HCT116 (cell line): ENCODE results near the gene PRKAA1. TPM values are rescaled to one million over a fixed set of nuclear protein-coding genes. Genes with fewer than 3 reads are reported as not detected.

Source experiments
- ATAC-seq: fragments of 200-7000 bp; cut with Tn5 transposase; 2 replicates; pipeline ENCODE4 v1.9.1; 2020; ENCODE audit warnings: mild to moderate bottlenecking, moderate library complexity
- BruUV-seq: library from RNA; stranded (reverse); fragments of 400-500 nt; replicated peaks from 2 replicates; lab custom pipeline; 2021; lab: Mats Ljungman, UMichigan
- CTCF ChIA-PET: fragments of 300-600 bp; sonication (Branson Sonifier 250); formaldehyde crosslinking; loops from one replicate; lab custom pipeline; 2021; ENCODE audit warnings: antibody characterized with exemption; lab: Charles Lee
- POLR2A ChIA-PET: fragments of 300-600, 350-600 bp; sonication (Branson Sonifier 250); formaldehyde crosslinking; loops from one replicate; lab custom pipeline; 2021; ENCODE audit warnings: antibody characterized with exemption; lab: Charles Lee
- RAD21 ChIA-PET, 2 experiments: fragments of 300-600 bp; sonication (Branson Sonifier 250); formaldehyde crosslinking; loops; one replicate each; lab custom pipeline; 2023; ENCODE audit warnings: low total read pairs in 2 of 2; ENCODE audit not compliant: uncharacterized antibody in 2 of 2, unreplicated experiment in 2 of 2, low non-redundant PET in 1 of 2; lab: Charles Lee
- DNase-seq: peaks from one replicate; pipeline ENCODE4 v3.0.0-alpha.2; 2010; ENCODE audit warnings: low read depth, low spot score
- H2AFZ ChIP-seq: fragments of 200-600 bp; shearing (Covaris generic), sonication (generic); 2 replicates; pipeline ENCODE4 v1.6.1; 2017; ENCODE audit warnings: low read depth, mixed run types, mixed read lengths, antibody characterized with exemption, low read length; ENCODE audit not compliant: poor library complexity, severe bottlenecking
- H3K27ac ChIP-seq: 2 replicates; pipeline ENCODE4 v1.5.1; 2012; ENCODE audit warnings: low read depth, low read length
- H3K27me3 ChIP-seq: fragments of 200-600 bp; sonication (generic); 2 replicates; pipeline ENCODE4 v1.6.1; 2016; ENCODE audit warnings: mixed run types, low read length, mixed read lengths; ENCODE audit not compliant: insufficient read depth
- H3K36me3 ChIP-seq, 2 experiments: fragments of 200-500 bp in 1 of 2; fragments of 200-600 bp in 1 of 2; sonication (Bioruptor generic) in 1 of 2; sonication (generic) in 1 of 2; 2 replicates each; pipeline versions ENCODE4 v1.5.1 to v1.6.1; 2014 to 2016; ENCODE audit warnings: low read length in 2 of 2, inconsistent platforms in 1 of 2, mixed read lengths in 1 of 2, mixed run types in 1 of 2; ENCODE audit not compliant: insufficient read depth in 2 of 2, control insufficient read depth in 1 of 2
- H3K4me1 ChIP-seq, 2 experiments: fragments of 200-600 bp in 1 of 2; sonication (generic) in 1 of 2; 2 replicates each; pipeline versions ENCODE4 v1.5.1 to v1.6.1; 2012 to 2017; ENCODE audit warnings: low read length in 2 of 2, inconsistent platforms in 1 of 2, mild to moderate bottlenecking in 1 of 2, mixed read lengths in 1 of 2, mixed run types in 1 of 2, moderate library complexity in 1 of 2; ENCODE audit not compliant: insufficient read depth in 2 of 2, control insufficient read depth in 1 of 2
- H3K4me2 ChIP-seq: fragments of 200-600 bp; sonication (generic); 2 replicates; pipeline ENCODE4 v1.6.1; 2017; ENCODE audit warnings: mixed run types, low read length, mixed read lengths
- H3K4me3 ChIP-seq, 2 experiments: fragments of 200-600 bp in 1 of 2; sonication (generic) in 1 of 2; replicated peaks in 1 of 2; 2 replicates each; pipeline ENCODE4 v1.5.1; 2011 to 2016; ENCODE audit warnings: low read length in 2 of 2, control low read depth in 1 of 2, low read depth in 1 of 2, mild to moderate bottlenecking in 1 of 2, mixed read lengths in 1 of 2, mixed run types in 1 of 2
- H3K79me2 ChIP-seq: fragments of 200-600 bp; sonication (generic); 2 replicates; pipeline ENCODE4 v1.6.1; 2017; ENCODE audit warnings: mild to moderate bottlenecking, mixed run types, low read length, moderate library complexity, mixed read lengths; ENCODE audit not compliant: insufficient read depth
- H3K9ac ChIP-seq: fragments of 200-600 bp; sonication (generic); 2 replicates; pipeline ENCODE4 v1.6.1; 2016; ENCODE audit warnings: low read length, mixed read lengths
- H3K9me2 ChIP-seq: fragments of 200-600 bp; sonication (generic), shearing (Covaris generic); 2 replicates; pipeline ENCODE4 v1.6.1; 2017; ENCODE audit warnings: mixed run types, mild to moderate bottlenecking, moderate library complexity; ENCODE audit not compliant: insufficient read depth
- H3K9me3 ChIP-seq, 2 experiments: fragments of 200-500 bp in 1 of 2; fragments of 200-600 bp in 1 of 2; sonication (Bioruptor generic) in 1 of 2; sonication (generic) in 1 of 2; 2 replicates each; pipeline ENCODE4 v1.6.1; 2014 to 2017; ENCODE audit warnings: low read length in 2 of 2, mixed read lengths in 2 of 2, inconsistent platforms in 1 of 2, low read depth in 1 of 2, mild to moderate bottlenecking in 1 of 2, mixed run types in 1 of 2, moderate library complexity in 1 of 2; ENCODE audit not compliant: control insufficient read depth in 1 of 2, insufficient read depth in 1 of 2
- H4K20me1 ChIP-seq: fragments of 200-600 bp; sonication (generic), shearing (Covaris generic); 2 replicates; pipeline ENCODE4 v1.6.1; 2017; ENCODE audit warnings: mixed run types, mild to moderate bottlenecking, moderate library complexity; ENCODE audit not compliant: insufficient read depth
- EGR1 ChIP-seq: IDR thresholded peaks from 2 replicates; pipeline ENCODE4 v1.6.1; 2012; ENCODE audit warnings: low read depth
- ELF1 ChIP-seq: IDR thresholded peaks from 2 replicates; pipeline ENCODE4 v1.6.1; 2012; ENCODE audit warnings: low read depth, borderline replicate concordance
- EZH2 ChIP-seq: fragments of 200-600 bp; sonication (generic); IDR thresholded peaks from 2 replicates; pipeline ENCODE4 v1.6.1; 2017; ENCODE audit warnings: antibody characterized with exemption, mixed run types
- EZH2phosphoT487 ChIP-seq: fragments of 200-600 bp; IDR thresholded peaks from 2 replicates; pipeline ENCODE4 v1.6.1; 2018; ENCODE audit warnings: antibody characterized with exemption, borderline replicate concordance
- JUND ChIP-seq: IDR thresholded peaks from 2 replicates; pipeline ENCODE4 v1.6.1; 2012
- MAX ChIP-seq: IDR thresholded peaks from 2 replicates; pipeline ENCODE4 v1.6.1; 2012
- POLR2A ChIP-seq: IDR thresholded peaks from 2 replicates; pipeline ENCODE4 v1.7.0; 2011; ENCODE audit warnings: borderline replicate concordance; ENCODE audit not compliant: insufficient read depth, insufficient read length; ENCODE audit errors: extremely low read depth
- POLR2AphosphoS5 ChIP-seq: IDR thresholded peaks from 2 replicates; pipeline ENCODE4 v1.6.1; 2011; ENCODE audit warnings: mild to moderate bottlenecking, low read depth, low read length, moderate library complexity
- RAD21 ChIP-seq: IDR thresholded peaks from 2 replicates; pipeline ENCODE4 v1.6.1; 2012; ENCODE audit warnings: low read depth, mild to moderate bottlenecking
- SIN3A ChIP-seq: IDR thresholded peaks from 2 replicates; pipeline ENCODE4 v1.6.1; 2012; ENCODE audit warnings: low read depth
- SP1 ChIP-seq: IDR thresholded peaks from 2 replicates; pipeline ENCODE4 v1.6.1; 2012; ENCODE audit warnings: low read depth
- SRF ChIP-seq: IDR thresholded peaks from 2 replicates; pipeline ENCODE4 v1.6.1; 2012; ENCODE audit warnings: low read depth
- TCF7L2 ChIP-seq: IDR thresholded peaks from 2 replicates; pipeline ENCODE4 v1.7.0; 2011; ENCODE audit warnings: borderline replicate concordance, inconsistent platforms; ENCODE audit not compliant: insufficient read depth, insufficient read length; ENCODE audit errors: extremely low read depth
- ZFX ChIP-seq: fragments of 450-650 bp; IDR thresholded peaks from 2 replicates; pipeline ENCODE4 v1.6.1; 2017
- ZNF274 ChIP-seq: fragments of 200-500 bp; sonication (Bioruptor generic); IDR thresholded peaks from 2 replicates; pipeline ENCODE4 v1.6.1; 2014; ENCODE audit warnings: mild to moderate bottlenecking, low read depth, low read length, inconsistent platforms
- intact Hi-C: fragments of 100-400 bp; cut with micrococcal nuclease; formaldehyde crosslinking; loops from 2 replicates; pipeline ENCODE4 v1.10.0; 2022
- total RNA-seq: library from RNA; stranded (reverse); gene quantifications from one replicate; pipeline ENCODE4 v1.2.1, GENCODE V29; 2021; ENCODE audit not compliant: unreplicated experiment
- TF ChIP-seq, protein P1 (sequence below): IDR thresholded peaks from 2 replicates; pipeline ENCODE4 v1.6.1; 2012; ENCODE audit warnings: low read depth

PRKAA1 gene
- total RNA-seq, 1 experiment from 2014 or later: 53.5 TPM

DNA sequence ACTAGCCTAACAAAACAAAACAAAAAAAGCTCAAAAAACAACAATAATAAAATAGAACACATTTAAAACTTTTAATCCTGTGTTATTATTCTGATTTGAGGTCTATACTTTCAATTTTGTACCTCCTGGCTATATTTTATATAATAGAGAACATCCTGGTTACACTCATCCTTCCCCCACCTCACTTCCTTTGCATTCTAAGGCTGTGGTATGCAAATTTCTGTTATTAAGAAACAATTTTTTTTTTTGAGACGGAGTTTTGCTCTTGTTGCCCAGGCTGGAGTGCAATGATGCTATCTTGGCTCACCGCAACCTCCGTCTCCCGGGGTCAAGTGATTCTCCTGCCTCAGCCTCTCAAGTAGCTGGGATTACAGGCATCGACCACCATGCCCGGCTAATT is 39.9 kb upstream of the PRKAA1 start:
- intact Hi-C loops: no loop called here
- ChIA-PET CTCF (no interaction called here), POLR2A (no interaction called here)
- Histone ChIP-seq H3K4me2 (no peak overlapping the region), H3K9me2 (no peaks in the 10 kb centered on the region), H4K20me1 (peaks cover 7% of the 10 kb centered on the region; the same call in 1 of the 2 replicates), H3K4me1 (peaks cover 5 to 19% of the 10 kb centered on the region in 2 experiments; a peak in 3 of 4 replicates), H3K9me3 (no peaks in the 10 kb centered on the region), H3K27ac (no peak overlapping the region)
- TF ChIP-seq RAD21: no peak
- no peak for TF ChIP-seq POLR2AphosphoS5
- no peak for TF ChIP-seq ZFX
- no peak for TF ChIP-seq ZNF274
- no peak for TF ChIP-seq EZH2
- TF ChIP-seq, all 23 proteins: peak for 0
- no peak overlapping the region for H2AFZ ChIP-seq
- H3K27me3 ChIP-seq: no peaks in the 10 kb centered on the region
- H3K9ac ChIP-seq: no peak overlapping the region
- H3K79me2 ChIP-seq: peaks cover 23% of the 10 kb centered on the region
- H3K4me3 ChIP-seq: no peak overlapping the region
- H3K36me3 ChIP-seq: peaks cover 9 to 16% of the 10 kb centered on the region in 2 experiments; a peak in 3 of 4 replicates
- ATAC-seq: no peak
- no TSS peak for BruUV-seq
- RAD21 ChIA-PET: no interaction called here
- no peak for DNase-seq

DNA sequence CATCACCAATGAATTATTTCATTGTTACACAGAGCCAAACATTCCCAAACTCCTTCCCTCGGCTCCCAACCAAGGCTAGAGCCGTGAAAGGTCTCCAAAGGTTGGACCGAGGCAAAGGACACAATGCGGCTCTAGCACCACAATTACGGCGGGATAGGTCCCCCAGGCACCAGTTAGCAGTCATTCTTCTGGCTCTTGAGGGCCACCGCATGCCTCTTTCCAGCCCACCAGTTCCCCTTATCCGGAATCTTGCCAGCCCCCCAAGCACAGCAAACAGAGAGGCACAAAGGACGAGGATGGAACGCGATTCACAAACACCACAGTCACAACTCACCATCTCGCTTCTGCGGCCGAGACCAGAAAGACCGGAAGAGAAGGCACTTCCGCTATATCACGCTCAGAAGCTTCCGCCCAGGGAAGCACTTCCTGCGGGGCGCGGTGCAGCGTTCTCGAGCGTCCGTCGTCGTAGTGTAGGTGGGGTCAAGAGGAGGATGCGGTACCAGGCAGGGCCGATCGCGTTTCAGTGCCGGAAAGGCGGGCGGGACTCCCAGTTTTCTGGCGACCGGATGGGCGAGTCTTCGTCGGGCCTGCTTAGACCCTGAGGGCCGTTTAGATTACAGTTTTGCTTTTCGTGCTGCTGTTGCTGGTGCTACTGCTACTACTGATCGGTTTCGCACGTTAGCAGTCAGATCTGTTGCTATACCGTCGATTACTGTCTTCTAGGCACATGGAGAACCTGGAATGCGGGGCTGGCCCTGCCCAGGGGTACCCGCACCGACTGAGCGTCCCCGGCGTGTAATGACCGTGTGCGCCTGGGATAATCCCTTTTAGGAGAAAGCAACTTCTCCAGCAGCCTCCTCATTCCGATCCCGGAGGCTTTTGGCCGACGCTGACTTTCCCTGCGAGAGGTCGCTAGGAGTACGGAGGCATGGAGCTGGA is 36.9 kb upstream of the PRKAA1 start, which contains the start of gene RPL37:
Gene RPL37 (minus strand): TSS at position 374 of the 939 bp plus-strand sequence. CDS start 37 bp downstream, at position 337.
- H3K9me3 ChIP-seq: no peaks in the 10 kb centered on the region
- peak within 1 kb of the TSS; percentile 94 for H3K27ac ChIP-seq
- H2AFZ ChIP-seq: no peak within 1 kb of the TSS
- intact Hi-C loops: no loop called here
- H3K4me1 ChIP-seq: peaks cover 7 to 21% of the 10 kb centered on the region in 2 experiments; a peak in 3 of 4 replicates
- POLR2A ChIA-PET: interaction anchor here (0.7 to 1.7 kb wide), 4 partner anchors 8 to 68 kb away, joined by 3 to 6 read pairs (median 4); partner anchors contain the start of gene PRKAA1
- RAD21 ChIA-PET: no interaction called here
- no peaks in the 10 kb centered on the region for H3K27me3 ChIP-seq
- CTCF ChIA-PET: no interaction called here
- peak within 1 kb of the TSS; percentile 68 for H3K4me2 ChIP-seq
- no peaks in the 10 kb centered on the region for H3K9me2 ChIP-seq
- peaks cover 36% of the 10 kb centered on the region; the same call in 1 of the 2 replicates for H4K20me1 ChIP-seq
- ATAC-seq: peak; percentile 93
- peak; percentile 93 for DNase-seq
- H3K9ac ChIP-seq: peak within 1 kb of the TSS; percentile 97
- H3K79me2 ChIP-seq: peaks cover 53% of the 10 kb centered on the region
- H3K36me3 ChIP-seq: peaks cover 37 to 46% of the 10 kb centered on the region in 2 experiments
- BruUV-seq: TSS peak; percentile 98
- H3K4me3 ChIP-seq: peak within 1 kb of the TSS; percentile 86 to 100
- TF ChIP-seq EZH2 (no peak), RAD21 (no peak), EGR1 (peak; percentile 79), ZNF274 (no peak), POLR2AphosphoS5 (peak; percentile 99), EZH2phosphoT487 (no peak), ELF1 (peak; percentile 97), SP1 (peak; percentile 86), TCF7L2 (peak; percentile 94), SIN3A (peak; percentile 97), POLR2A (peak; percentile 97), JUND (peak; percentile 57), SRF (peak; percentile 84), MAX (peak; percentile 93), ZFX (peak; percentile 97)
- TF ChIP-seq, protein P1, sequence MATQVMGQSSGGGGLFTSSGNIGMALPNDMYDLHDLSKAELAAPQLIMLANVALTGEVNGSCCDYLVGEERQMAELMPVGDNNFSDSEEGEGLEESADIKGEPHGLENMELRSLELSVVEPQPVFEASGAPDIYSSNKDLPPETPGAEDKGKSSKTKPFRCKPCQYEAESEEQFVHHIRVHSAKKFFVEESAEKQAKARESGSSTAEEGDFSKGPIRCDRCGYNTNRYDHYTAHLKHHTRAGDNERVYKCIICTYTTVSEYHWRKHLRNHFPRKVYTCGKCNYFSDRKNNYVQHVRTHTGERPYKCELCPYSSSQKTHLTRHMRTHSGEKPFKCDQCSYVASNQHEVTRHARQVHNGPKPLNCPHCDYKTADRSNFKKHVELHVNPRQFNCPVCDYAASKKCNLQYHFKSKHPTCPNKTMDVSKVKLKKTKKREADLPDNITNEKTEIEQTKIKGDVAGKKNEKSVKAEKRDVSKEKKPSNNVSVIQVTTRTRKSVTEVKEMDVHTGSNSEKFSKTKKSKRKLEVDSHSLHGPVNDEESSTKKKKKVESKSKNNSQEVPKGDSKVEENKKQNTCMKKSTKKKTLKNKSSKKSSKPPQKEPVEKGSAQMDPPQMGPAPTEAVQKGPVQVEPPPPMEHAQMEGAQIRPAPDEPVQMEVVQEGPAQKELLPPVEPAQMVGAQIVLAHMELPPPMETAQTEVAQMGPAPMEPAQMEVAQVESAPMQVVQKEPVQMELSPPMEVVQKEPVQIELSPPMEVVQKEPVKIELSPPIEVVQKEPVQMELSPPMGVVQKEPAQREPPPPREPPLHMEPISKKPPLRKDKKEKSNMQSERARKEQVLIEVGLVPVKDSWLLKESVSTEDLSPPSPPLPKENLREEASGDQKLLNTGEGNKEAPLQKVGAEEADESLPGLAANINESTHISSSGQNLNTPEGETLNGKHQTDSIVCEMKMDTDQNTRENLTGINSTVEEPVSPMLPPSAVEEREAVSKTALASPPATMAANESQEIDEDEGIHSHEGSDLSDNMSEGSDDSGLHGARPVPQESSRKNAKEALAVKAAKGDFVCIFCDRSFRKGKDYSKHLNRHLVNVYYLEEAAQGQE: no peak
